GM18526 (cell line): ENCODE results near the gene FCRL5.

Experiments
- POLR2A ChIP-seq: IDR thresholded peaks from 3 replicates; pipeline ENCODE4 v1.6.1; 2011; ENCODE audit not compliant: insufficient read length; ENCODE audit errors: extremely low read depth

Gene FCRL5

GRCh38 chr1:157542676-157543075 lies 9.6 kb downstream of the FCRL5 start:
- TF ChIP-seq POLR2A: no peak

DNA sequence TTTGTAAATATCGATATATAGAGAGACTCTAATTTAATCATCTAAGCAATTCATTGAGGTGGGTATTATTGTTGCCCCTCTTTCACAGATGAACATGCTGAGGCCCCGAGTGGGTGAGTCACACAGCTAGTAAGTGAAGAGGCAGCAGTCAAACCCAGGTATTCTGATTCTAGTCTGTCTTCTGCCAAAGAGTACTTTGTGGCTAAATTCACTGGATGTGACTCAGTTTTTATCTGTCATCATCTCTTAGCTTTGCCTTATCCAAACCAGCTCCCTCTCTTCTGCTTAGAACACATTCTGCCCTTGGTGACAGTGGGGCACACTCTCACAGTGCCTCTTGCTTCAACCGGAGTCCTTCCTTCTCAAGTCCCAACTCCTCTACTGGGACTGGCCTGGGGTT lies 11.5 kb downstream of the FCRL5 start:
- no peak for TF ChIP-seq POLR2A

DNA sequence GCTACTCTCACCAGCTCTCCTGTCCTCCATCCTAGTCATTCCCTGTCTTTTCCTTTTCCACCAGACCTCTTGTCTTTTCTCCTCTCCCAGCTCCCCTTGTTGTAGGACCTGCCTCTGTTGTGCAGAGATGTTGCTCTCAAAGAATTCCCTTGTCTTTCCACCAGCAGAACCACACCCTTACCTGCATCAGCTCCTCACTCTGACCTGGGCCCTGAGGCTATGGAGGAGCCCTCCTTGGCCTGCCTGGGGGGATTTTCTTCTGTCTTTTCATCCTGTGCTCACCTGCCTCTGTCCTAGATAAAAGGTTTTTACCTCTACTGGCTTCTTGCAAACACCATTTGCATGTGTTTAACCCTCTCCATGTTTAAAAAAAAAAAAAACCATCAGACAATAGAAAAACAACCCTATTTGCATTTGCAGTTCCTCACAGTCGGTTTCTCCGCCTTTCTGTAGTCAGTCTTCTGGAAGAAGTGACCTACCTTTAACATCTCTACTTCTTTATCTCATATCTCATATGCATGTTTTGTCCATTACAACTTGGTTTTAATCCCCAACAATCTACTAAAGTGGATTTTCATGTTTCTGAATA lies 12.1 kb downstream of the FCRL5 start:
- no peak for TF ChIP-seq POLR2A

GRCh38 chr1:157539568-157539967 lies 12.7 kb downstream of the FCRL5 start:
- TF ChIP-seq POLR2A: no peak

- no peak for TF ChIP-seq POLR2A
Observed at GRCh38 chr1:157532569-157532968, 19.7 kb downstream of the FCRL5 start.

DNA sequence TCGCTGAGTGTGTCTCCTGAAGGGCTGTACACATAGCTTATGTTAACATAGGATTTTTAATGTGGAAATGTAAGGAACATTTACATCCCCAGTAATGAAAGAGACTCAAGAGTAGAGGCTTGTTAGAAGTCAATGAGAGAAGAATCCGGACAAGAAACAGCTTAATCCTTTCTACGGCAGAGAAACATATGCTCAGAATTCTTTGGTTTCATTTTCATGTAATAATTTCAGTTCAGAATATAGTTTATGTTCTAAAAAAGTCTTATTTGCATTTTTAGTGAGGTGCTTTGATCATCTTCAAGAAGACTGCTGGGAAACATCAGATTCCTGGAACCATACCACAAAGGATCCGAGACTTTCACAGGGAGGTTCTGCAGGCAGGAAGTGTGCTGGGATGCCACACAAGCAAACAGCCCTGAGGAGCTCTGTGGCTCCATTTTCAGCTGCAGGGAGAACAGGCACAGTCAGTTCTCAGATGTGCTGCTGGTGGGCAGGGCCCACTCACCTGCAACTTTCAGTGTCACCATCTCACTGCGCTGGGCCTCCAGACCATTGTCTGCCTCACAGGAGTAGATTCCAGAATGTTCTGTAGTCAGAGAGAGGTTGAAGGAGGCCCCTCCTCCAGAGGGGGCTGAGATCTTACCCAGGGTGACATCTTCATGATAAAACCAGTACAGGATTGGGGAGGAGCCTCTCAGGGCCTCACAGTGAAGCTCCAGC lies 28.4 kb downstream of the FCRL5 start:
- TF ChIP-seq POLR2A: no peak

DNA sequence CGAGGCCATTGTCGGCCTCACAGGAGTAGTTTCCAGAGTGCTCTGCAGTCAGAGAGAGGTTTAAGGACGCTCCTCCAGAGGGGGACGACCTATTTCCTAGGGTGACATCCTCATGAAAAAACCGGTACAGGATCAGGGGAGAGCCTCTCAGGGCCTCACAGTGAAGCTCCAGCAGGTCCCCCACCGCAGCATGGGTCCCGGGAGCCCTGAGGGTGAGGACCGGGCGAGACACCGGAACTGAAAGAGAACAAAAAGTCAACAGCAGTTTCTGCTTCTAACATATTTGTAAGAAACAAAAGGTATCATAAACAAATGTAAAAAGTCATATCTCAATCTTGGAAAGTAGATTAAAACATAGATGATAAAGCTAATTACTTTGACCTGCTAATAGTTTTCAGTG lies 31.3 kb downstream of the FCRL5 start:
- no peak for TF ChIP-seq POLR2A

DNA sequence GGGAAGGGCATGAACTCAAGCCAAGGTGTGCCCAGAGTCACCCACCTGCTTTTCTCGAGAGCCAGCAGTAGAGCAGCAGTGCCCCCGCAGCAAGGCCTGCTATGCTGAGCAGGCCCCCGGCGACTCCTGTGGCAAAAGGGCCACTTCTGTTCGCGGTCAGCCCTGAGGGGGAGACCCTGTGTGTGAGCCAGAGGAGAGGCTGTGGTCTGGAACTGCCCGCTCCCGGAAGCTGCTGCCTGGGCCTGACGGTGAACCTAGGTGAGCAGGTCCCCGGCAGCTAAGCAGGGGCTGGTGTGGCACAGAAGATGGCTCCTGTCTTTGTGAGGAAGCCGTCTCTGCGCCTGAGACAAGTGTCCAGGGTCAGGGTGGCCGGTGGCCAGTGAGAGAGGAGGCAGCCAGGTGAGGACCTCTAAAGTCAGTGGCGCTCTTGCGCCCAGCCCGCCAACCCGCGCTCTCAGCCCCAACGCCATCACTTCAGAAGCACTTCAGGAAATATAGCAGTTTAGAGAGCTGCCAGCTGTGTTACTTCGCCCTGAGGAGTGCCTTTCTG lies 31.9 kb downstream of the FCRL5 start:
- no peak for TF ChIP-seq POLR2A

DNA sequence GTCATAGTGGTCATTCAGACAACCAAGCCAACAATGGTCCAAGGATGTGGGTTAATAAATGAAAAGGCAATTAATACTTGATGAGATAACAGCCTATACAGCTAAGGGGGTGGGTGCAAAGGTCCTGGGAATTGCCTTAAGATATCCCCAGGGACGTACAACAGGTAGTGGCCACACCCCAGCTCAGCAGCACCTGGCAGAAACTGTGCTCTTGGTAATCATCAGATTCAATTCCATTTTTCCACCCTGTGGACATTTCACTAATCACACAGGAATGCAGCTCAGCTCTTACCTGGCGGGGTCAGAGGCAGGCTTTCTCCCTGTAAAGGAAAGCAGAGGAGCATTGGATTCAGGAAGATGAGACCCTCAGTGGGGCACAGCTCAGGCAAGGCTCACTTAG lies 32.9 kb downstream of the FCRL5 start:
- no peak for TF ChIP-seq POLR2A

GRCh38 chr1:157517016-157517415 lies 35.3 kb downstream of the FCRL5 start:
- TF ChIP-seq POLR2A: no peak

GRCh38 chr1:157515709-157516108 lies 36.6 kb downstream of the FCRL5 start:
- TF ChIP-seq POLR2A: no peak

- no peak for TF ChIP-seq POLR2A
Observed at GRCh38 chr1:157515141-157515540, 37.2 kb downstream of the FCRL5 start.

GRCh38 chr1:157512036-157512969 lies 40.0 kb downstream of the FCRL5 start:
- TF ChIP-seq POLR2A: no peak

- TF ChIP-seq POLR2A: no peak
Observed at GRCh38 chr1:157509546-157510232, 42.6 kb downstream of the FCRL5 start.

DNA sequence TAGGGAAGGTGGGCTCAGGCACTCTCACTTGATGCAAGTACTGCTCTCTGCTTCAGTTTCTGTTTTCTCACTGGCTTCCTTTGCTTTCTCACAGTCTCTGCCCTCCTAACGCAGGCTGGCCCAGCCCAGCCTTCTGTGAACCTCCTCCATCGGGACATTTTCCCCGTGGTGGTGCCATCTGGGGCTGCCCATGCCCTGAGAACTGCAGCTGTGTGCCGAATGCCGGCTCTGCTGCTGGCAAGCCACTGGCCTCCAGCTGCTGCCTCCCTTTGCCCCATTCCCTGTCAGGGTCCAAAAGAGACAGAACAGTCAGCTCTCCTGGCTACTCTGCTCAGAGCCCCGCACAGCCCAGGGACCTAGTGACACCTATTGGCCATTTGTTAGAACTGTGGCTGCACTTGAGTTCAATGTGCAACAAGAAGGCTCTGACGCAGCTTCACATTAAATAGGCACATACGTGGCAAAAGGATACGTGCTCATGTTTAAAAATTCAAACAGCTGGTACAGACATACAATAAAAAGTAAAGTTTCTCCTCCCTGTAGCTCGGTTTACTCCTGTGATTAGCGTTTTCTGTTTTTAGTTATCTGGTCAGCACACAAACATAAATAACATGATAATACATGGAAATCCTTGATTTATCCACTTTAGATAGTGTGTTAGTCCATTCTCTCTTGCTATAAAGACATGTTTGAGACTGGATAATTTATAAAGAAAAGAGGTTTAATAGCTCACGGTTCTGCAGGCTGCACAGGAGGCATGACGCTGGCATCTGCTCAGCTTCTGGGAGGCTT lies 46.6 kb downstream of the FCRL5 start:
- no peak for TF ChIP-seq POLR2A

- no peak for TF ChIP-seq POLR2A
Observed at GRCh38 chr1:157504646-157505045, 47.7 kb downstream of the FCRL5 start.
